Measurements from ENCODE around the gene PIK3CA. TPM values are rescaled to one million over a fixed set of nuclear protein-coding genes. Genes with fewer than 3 reads are reported as not detected.
"Not testable (repeated sequence)": the region's sequence is repeated elsewhere in the genome, so short reads cannot be mapped to it uniquely, and the experiment has no call there.

The PIK3CA gene
- polyA plus RNA-seq, 3 donors: 7.4 to 9.5 (median 9.4) TPM

DNA sequence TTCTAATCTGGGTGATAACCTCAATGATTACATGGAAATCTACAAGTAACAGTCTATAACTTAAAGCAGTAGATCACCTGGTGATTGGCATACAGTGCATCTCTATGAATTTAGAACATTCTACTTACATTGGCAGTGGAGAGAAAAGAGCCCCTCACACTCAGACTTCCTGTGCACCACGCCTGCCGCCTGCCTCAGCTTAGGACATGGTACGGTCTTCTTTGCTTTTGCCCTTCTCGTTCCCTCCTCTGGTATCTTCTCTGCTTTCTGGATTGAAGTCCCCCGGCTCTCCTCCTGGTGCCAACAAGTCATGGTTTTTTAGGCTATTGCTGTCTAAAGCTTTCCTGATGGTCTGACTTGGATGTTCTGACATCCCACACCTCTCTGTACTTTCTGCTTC lies 110.7 kb downstream of the PIK3CA start:
- H4K20me1 ChIP-seq (ENCODE audit: insufficient read depth, low read length): no peaks in the 10 kb centered on the region
- H3K4me1 ChIP-seq (ENCODE audit: control insufficient read depth in 1 of 2, insufficient read depth in 2 of 2, low read length in 2 of 2): peaks cover 0 to 7% of the 10 kb centered on the region in 2 donors
- peaks cover 0 to 30% of the 10 kb centered on the region in 2 donors for H3K9me3 ChIP-seq (replicated peaks in 1 of 2; ENCODE audit: control insufficient read depth in 1 of 2, insufficient read depth in 1 of 2, low read length in 2 of 2)
- H3K36me3 ChIP-seq (replicated peaks in 1 of 2; ENCODE audit: control insufficient read depth in 1 of 2, insufficient read depth in 2 of 2, low read length in 2 of 2): no peaks in the 10 kb centered on the region
- no peak for DNase-seq
- intact Hi-C loops (cut with micrococcal nuclease): no loop called here
- no peaks in the 10 kb centered on the region for H3K79me2 ChIP-seq (ENCODE audit: insufficient read depth, low read length)
- Mint-ChIP-seq H3K36me3 (peaks cover 0 to 9% of the 10 kb centered on the region in 2 donors), H3K27me3 (ENCODE audit: low read depth in 3 of 3) (peaks cover 0 to 2% (median 1%) of the 10 kb centered on the region in 3 donors), H3K4me1 (peaks cover 16% of the 10 kb centered on the region), H3K27ac (no peak overlapping the region), H3K4me3 (no peak overlapping the region), H3K9me3 (peaks cover 23 to 42% (median 32%) of the 10 kb centered on the region in 7 donors)
- H3K4me2 ChIP-seq (replicated peaks; ENCODE audit: extremely low read depth, low read length, poor library complexity, severe bottlenecking): no peak overlapping the region
- TF ChIP-seq, protein P1, sequence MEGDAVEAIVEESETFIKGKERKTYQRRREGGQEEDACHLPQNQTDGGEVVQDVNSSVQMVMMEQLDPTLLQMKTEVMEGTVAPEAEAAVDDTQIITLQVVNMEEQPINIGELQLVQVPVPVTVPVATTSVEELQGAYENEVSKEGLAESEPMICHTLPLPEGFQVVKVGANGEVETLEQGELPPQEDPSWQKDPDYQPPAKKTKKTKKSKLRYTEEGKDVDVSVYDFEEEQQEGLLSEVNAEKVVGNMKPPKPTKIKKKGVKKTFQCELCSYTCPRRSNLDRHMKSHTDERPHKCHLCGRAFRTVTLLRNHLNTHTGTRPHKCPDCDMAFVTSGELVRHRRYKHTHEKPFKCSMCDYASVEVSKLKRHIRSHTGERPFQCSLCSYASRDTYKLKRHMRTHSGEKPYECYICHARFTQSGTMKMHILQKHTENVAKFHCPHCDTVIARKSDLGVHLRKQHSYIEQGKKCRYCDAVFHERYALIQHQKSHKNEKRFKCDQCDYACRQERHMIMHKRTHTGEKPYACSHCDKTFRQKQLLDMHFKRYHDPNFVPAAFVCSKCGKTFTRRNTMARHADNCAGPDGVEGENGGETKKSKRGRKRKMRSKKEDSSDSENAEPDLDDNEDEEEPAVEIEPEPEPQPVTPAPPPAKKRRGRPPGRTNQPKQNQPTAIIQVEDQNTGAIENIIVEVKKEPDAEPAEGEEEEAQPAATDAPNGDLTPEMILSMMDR (IDR thresholded peaks at IDR 0.05): no peak
- H3K27ac ChIP-seq (ENCODE audit: low read depth in 1 of 2, low read length in 2 of 2): no peak overlapping the region
- H3K27me3 ChIP-seq (ENCODE audit: control insufficient read depth in 2 of 2, insufficient read depth in 2 of 2, low read length in 2 of 2): no peaks in the 10 kb centered on the region
- H3K4me3 ChIP-seq (replicated peaks in 1 of 3; ENCODE audit: low read depth in 2 of 3, low read length in 3 of 3): no peak overlapping the region
- no peak overlapping the region for H3K9ac ChIP-seq (ENCODE audit: insufficient read depth, low read length, poor library complexity, severe bottlenecking)
- H2AFZ ChIP-seq (ENCODE audit: insufficient read depth, low read depth, low read length, poor library complexity, severe bottlenecking): no peak overlapping the region
- WGBS (ENCODE audit: insufficient coverage): 96% methylated on average over 5 of the region's 5 CpGs

DNA sequence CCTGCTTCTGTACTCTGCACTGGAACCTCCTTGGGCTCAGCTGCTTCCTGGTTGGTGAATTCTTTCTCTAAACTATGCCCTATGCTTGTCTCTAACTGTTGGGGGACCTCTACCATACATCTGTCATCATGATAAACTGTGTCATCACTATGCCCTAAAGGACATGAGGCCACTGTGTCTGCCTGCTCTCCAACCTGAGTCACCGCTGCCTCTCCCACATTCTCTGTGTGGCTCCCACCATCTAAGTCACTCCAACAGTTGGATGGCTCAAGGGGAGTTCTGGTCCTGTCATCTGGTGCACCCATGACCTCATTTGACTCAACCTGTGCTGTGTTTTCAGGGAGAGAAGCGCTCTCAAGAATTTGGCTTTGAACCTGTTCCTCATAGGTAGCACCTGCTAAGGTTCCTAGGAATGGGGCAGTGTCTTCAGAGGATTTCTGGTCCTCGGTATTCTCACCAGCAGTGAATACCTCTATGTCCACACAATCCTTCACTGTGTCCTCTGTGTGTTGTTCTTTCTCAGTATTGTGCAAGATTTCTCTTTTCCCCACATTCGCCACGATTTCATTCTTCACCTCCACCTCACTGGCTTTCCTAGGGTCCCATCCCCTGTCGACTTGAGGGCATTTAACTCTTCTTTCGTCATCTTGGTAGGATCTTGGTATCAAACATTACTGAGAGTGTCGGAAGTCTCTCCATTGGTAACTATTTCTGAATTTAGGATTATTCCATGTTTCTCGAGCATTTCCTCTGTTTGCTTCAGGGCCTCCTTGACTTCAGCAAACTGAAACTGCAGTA lies 112.0 kb downstream of the PIK3CA start:
- WGBS (ENCODE audit: insufficient coverage): 97% methylated on average over 7 of the region's 9 CpGs
- H3K36me3 ChIP-seq (replicated peaks in 1 of 2; ENCODE audit: control insufficient read depth in 1 of 2, insufficient read depth in 2 of 2, low read length in 2 of 2); H3K27me3 Mint-ChIP-seq (ENCODE audit: low read depth in 3 of 3); H3K4me1 ChIP-seq (ENCODE audit: control insufficient read depth in 1 of 2, insufficient read depth in 2 of 2, low read length in 2 of 2); H3K9ac ChIP-seq (ENCODE audit: insufficient read depth, low read length, poor library complexity, severe bottlenecking); intact Hi-C loops (cut with micrococcal nuclease); H3K36me3 Mint-ChIP-seq; H3K27me3 ChIP-seq (ENCODE audit: control insufficient read depth in 2 of 2, insufficient read depth in 2 of 2, low read length in 2 of 2); H3K79me2 ChIP-seq (ENCODE audit: insufficient read depth, low read length); H4K20me1 ChIP-seq (ENCODE audit: insufficient read depth, low read length); H3K27ac ChIP-seq (ENCODE audit: low read depth in 1 of 2, low read length in 2 of 2); DNase-seq; H3K27ac Mint-ChIP-seq: not testable (repeated sequence)
- Histone ChIP-seq H3K4me2 (replicated peaks; ENCODE audit: extremely low read depth, low read length, poor library complexity, severe bottlenecking) (peak overlapping the region; percentile 83), H3K9me3 (replicated peaks in 1 of 2; ENCODE audit: control insufficient read depth in 1 of 2, insufficient read depth in 1 of 2, low read length in 2 of 2) (peaks cover 0 to 27% of the 10 kb centered on the region in 2 donors), H3K4me3 (replicated peaks in 1 of 3; ENCODE audit: low read depth in 2 of 3, low read length in 3 of 3) (peak overlapping the region in 1 of 3 experiments; percentile 81), H2AFZ (ENCODE audit: insufficient read depth, low read depth, low read length, poor library complexity, severe bottlenecking) (peak overlapping the region; percentile 91)
- Mint-ChIP-seq H3K4me3 (peak overlapping the region; percentile 78 to 86), H3K9me3 (peaks cover 23 to 43% (median 32%) of the 10 kb centered on the region in 7 donors), H3K4me1 (peaks cover 16% of the 10 kb centered on the region)

Measured in CD14-positive monocyte (primary cell).